22Rv1 (cell line): ENCODE data around the gene ZNF438.

Experiments
- ZFX ChIP-seq: fragments of 450-650 bp; IDR thresholded peaks from 2 replicates; pipeline ENCODE4 v1.6.1; 2017; ENCODE audit warnings: antibody characterized with exemption, borderline replicate concordance
- TF ChIP-seq, protein P1 (sequence below): fragments of 450-650 bp; IDR thresholded peaks from 2 replicates; pipeline ENCODE4 v1.5.1; 2017; ENCODE audit warnings: mild to moderate bottlenecking

DNA sequence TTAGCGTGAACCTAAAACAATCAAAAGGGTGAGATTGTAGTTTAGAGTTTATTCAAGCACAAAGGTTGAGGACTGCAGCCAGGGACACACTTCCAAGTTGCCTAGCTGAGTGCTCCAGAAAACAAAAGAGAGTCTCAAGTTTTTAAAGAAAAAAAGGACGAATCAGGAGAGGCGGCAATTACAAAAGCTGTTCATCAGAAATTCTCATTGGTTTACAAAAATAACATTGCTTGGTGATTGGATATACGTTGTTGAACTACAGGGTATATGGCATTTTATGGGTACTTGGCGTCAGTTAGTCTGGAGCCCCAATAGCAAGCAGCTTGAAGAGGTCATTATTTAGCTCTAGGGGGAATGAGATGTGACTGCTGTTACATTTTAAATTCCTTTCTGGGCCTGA, 11.5 kb downstream of the ZNF438 start:
- TF ChIP-seq, protein P1, sequence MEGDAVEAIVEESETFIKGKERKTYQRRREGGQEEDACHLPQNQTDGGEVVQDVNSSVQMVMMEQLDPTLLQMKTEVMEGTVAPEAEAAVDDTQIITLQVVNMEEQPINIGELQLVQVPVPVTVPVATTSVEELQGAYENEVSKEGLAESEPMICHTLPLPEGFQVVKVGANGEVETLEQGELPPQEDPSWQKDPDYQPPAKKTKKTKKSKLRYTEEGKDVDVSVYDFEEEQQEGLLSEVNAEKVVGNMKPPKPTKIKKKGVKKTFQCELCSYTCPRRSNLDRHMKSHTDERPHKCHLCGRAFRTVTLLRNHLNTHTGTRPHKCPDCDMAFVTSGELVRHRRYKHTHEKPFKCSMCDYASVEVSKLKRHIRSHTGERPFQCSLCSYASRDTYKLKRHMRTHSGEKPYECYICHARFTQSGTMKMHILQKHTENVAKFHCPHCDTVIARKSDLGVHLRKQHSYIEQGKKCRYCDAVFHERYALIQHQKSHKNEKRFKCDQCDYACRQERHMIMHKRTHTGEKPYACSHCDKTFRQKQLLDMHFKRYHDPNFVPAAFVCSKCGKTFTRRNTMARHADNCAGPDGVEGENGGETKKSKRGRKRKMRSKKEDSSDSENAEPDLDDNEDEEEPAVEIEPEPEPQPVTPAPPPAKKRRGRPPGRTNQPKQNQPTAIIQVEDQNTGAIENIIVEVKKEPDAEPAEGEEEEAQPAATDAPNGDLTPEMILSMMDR = no peak
- no peak for TF ChIP-seq ZFX
